Glutamatergic neuron (in vitro differentiated cells): Measurements from ENCODE around the gene SPEG. TPM values are rescaled to one million over a fixed set of nuclear protein-coding genes. Genes with fewer than 3 reads are reported as not detected.

Experiments used
- DNase-seq: peaks from one replicate; pipeline ENCODE4 v3.0.0; 2022
- H3K27ac Mint-ChIP-seq: one replicate; pipeline ENCODE4 v1.8.0; 2020; ENCODE audit warnings: mild to moderate bottlenecking, mixed read lengths, inconsistent platforms; ENCODE audit not compliant: unreplicated experiment
- H3K27me3 Mint-ChIP-seq: one replicate; pipeline ENCODE4 v1.8.0; 2020; ENCODE audit warnings: mild to moderate bottlenecking, moderate library complexity, mixed read lengths, inconsistent platforms; ENCODE audit not compliant: unreplicated experiment
- H3K36me3 Mint-ChIP-seq: one replicate; pipeline ENCODE4 v1.8.0; 2020; ENCODE audit warnings: mild to moderate bottlenecking, mixed read lengths, inconsistent platforms; ENCODE audit not compliant: unreplicated experiment
- H3K4me1 Mint-ChIP-seq: one replicate; pipeline ENCODE4 v1.8.0; 2020; ENCODE audit warnings: mild to moderate bottlenecking, low read depth, mixed read lengths, inconsistent platforms; ENCODE audit not compliant: unreplicated experiment
- H3K4me3 Mint-ChIP-seq: one replicate; pipeline ENCODE4 v1.8.0; 2020; ENCODE audit warnings: mild to moderate bottlenecking, mixed read lengths, inconsistent platforms; ENCODE audit not compliant: unreplicated experiment
- H3K9me3 Mint-ChIP-seq: one replicate; pipeline ENCODE4 v1.8.0; 2020; ENCODE audit warnings: mild to moderate bottlenecking, moderate library complexity, mixed read lengths, inconsistent platforms; ENCODE audit not compliant: unreplicated experiment
- total RNA-seq: library from RNA; stranded (reverse); fragmentation: NEBNext Ultra II Directional; extraction: Animal tissue kit (Norgen Biotek cat#: 25700); gene quantifications from one replicate; pipeline ENCODE4 v1.2.1, GENCODE V29; 2021; ENCODE audit not compliant: unreplicated experiment
- TF ChIP-seq, protein P1 (sequence below): fragments of 200-600 bp; sonication (generic); IDR thresholded peaks from one replicate; pipeline ENCODE4 v1.5.0; 2021; ENCODE audit not compliant: partially characterized antibody, unreplicated experiment

SPEG gene
- total RNA-seq, 1 donor from 2014 or later: 92.9 TPM

DNA sequence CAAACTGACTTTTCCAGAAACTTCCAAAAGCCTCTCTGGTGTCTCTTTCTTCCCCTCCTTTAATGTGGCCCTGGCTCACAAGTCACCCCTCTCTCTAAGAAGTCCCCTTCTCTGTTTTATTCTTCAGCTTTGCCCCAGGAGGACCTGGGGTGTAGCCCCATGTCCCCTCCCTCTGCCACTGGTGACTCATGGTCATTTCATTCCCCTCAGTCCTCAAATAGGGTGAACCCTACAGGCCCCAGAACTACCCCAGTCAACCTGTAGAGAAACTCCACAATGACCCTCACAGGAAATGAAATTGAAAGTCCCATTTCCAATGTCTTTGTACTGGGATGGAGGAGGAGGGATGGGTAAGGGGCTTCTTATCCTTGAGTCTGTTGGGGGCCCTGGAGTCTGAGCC lies 6.2 kb upstream of the SPEG start:
- no peak for DNase-seq
- H3K4me1 Mint-ChIP-seq: peaks cover 12% of the 10 kb centered on the region
- TF ChIP-seq, protein P1, sequence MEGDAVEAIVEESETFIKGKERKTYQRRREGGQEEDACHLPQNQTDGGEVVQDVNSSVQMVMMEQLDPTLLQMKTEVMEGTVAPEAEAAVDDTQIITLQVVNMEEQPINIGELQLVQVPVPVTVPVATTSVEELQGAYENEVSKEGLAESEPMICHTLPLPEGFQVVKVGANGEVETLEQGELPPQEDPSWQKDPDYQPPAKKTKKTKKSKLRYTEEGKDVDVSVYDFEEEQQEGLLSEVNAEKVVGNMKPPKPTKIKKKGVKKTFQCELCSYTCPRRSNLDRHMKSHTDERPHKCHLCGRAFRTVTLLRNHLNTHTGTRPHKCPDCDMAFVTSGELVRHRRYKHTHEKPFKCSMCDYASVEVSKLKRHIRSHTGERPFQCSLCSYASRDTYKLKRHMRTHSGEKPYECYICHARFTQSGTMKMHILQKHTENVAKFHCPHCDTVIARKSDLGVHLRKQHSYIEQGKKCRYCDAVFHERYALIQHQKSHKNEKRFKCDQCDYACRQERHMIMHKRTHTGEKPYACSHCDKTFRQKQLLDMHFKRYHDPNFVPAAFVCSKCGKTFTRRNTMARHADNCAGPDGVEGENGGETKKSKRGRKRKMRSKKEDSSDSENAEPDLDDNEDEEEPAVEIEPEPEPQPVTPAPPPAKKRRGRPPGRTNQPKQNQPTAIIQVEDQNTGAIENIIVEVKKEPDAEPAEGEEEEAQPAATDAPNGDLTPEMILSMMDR: no peak
- no peaks in the 10 kb centered on the region for H3K36me3 Mint-ChIP-seq
- H3K27me3 Mint-ChIP-seq: peaks cover 9% of the 10 kb centered on the region
- H3K9me3 Mint-ChIP-seq: peaks cover 9% of the 10 kb centered on the region
- H3K4me3 Mint-ChIP-seq: no peak overlapping the region
- H3K27ac Mint-ChIP-seq: no peak overlapping the region

DNA sequence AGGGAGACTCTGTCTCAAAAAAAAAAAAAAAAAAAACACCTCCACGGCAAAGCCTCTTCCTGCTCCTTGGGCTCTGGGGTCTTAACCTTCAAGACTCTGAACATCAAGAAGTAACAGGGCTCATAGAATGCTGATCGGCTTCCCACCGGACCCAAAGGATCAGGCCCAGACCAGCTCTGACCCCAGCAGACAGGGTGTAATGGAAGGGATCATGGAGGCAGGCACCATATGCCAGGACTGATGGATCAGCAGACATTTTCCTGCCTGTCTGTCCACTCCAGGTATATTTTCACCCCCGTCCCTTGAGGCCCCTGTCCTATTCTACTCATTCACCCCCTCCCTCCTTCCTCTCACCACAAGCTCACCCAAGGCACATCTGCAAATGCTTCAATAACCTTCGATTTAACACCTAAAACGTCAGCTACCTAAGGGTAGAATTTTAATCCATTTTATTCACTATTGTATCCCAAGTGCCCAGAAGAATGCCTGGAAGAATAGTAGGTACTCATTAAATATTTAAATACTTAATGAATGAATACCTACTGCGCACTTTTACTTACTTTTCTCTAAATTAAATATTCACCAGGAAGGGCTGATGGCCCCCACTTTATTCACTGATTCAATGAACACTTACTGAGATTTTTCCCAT lies 4.6 kb upstream of the SPEG start:
- peaks cover 10% of the 10 kb centered on the region for H3K27me3 Mint-ChIP-seq
- no peaks in the 10 kb centered on the region for H3K36me3 Mint-ChIP-seq
- H3K27ac Mint-ChIP-seq: no peak overlapping the region
- no peak overlapping the region for H3K4me3 Mint-ChIP-seq
- TF ChIP-seq, protein P1: no peak
- H3K9me3 Mint-ChIP-seq: peaks cover 9% of the 10 kb centered on the region
- peaks cover 14% of the 10 kb centered on the region for H3K4me1 Mint-ChIP-seq
- DNase-seq: no peak

DNA sequence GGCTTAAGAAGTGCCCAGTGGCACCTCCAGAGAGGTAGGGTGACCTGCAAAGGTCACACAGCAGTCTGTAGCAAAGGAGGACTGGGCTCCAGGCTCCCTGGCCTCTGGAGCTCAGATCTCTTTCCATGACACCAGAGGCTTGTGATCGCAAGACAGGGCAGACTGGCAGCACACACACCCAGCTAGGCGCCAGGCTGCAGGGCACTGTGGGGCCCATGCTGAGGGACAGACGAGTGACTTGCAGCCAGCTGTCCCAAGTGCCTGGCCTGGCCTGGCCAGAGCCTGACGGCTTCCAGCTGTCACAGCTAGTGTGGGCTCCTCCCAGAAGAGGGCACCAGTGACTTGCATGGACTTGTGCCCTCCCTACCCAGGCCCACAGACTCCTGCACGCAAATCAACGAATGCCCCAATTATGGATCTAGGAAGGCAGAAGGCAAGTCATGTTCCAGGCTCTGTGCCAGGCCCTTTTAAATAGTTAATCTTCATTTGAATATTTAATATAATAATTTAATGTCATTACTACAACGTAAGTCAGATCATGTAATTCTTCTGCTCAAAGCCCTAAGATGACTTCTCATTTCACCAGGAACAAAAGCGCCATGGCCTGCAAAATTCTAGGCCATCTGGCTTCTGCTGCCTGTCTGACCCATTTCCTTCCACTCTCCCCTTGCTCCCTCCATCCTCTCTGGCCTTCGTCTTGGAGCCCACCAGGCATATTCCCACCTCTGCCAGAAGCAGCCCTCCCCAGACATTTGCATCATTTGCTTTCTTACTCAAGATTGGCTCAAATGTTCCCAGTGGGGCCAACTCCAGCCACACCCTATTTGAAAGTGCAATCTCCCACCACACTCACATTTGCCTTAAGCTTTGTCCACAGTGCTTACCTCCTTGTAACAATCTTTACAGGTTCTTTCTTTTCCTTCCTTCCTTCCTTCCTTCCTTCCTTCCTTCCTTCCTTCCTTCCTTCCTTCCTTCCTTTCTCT lies 3.7 kb upstream of the SPEG start:
- DNase-seq: no peak
- Mint-ChIP-seq H3K9me3 (peaks cover 9% of the 10 kb centered on the region), H3K27me3 (peaks cover 13% of the 10 kb centered on the region), H3K27ac (no peak overlapping the region), H3K36me3 (no peaks in the 10 kb centered on the region), H3K4me3 (no peak overlapping the region), H3K4me1 (peaks cover 14% of the 10 kb centered on the region)
- TF ChIP-seq, protein P1: no peak

DNA sequence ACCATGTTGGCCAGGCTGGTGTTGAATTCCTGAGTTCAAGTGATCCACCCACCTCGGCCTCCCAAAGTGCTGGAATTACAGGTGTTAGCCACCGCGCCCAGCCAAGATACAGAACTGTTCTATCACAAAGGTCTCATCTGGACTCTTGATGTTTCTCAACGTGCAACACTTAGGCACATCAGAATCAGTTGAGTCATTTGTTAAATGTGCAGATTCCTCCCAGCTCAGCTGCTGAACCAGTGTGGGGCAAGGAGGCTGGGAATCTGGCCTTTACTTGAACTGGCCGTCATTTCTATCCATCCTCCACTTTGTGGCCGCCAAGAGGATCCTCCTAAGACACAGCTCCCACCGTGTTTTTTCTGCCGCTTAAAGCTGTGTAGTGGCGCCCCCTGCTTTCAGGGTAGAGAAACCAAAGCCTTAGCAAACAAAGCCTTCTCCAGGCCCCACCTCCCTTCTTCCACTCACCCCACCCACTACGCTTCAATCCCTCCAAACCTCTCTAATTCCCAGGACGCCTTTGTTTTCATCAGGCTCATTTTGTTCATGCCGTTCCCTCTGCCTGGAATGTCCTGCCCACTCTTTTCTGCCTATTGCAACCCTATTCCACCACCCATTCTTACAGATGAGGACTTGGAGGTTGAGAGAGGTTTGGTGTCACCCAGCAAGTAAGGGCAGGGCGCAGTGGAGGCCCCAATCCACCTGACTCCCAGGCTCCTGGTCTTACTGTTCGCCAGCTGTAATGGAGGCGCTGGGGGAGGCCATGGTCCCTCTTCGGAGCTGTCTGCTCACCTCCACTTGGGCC lies 776 bp upstream of the SPEG start:
- peaks cover 10% of the 10 kb centered on the region for H3K27me3 Mint-ChIP-seq
- DNase-seq: peak; percentile 69
- H3K36me3 Mint-ChIP-seq: no peaks in the 10 kb centered on the region
- peaks cover 9% of the 10 kb centered on the region for H3K9me3 Mint-ChIP-seq
- TF ChIP-seq, protein P1: peak; percentile 35
- H3K4me1 Mint-ChIP-seq: peaks cover 14% of the 10 kb centered on the region
- peak overlapping the region; percentile 42 for H3K4me3 Mint-ChIP-seq
- H3K27ac Mint-ChIP-seq: no peak overlapping the region
